C4-2B (cell line): ENCODE measurements around the gene F11R.
A peak's percentile ranks its signal among the peaks of the same experiment; 100 is the strongest.
"Not testable (repeated sequence)": the region's sequence is repeated elsewhere in the genome, so short reads cannot be mapped to it uniquely, and the experiment has no call there.

Experiments
- H3K27ac ChIP-seq: fragments of 450-650 bp; 2 replicates; pipeline ENCODE4 v1.5.1; 2017
- CTCF ChIP-seq: fragments of 450-650 bp; conservative IDR thresholded peaks from 2 replicates; pipeline ENCODE4 v1.5.1; 2017; ENCODE audit warnings: mild to moderate bottlenecking
- ZFX ChIP-seq: fragments of 450-650 bp; IDR thresholded peaks from 2 replicates; pipeline ENCODE4 v1.6.1; 2017

Gene F11R

DNA sequence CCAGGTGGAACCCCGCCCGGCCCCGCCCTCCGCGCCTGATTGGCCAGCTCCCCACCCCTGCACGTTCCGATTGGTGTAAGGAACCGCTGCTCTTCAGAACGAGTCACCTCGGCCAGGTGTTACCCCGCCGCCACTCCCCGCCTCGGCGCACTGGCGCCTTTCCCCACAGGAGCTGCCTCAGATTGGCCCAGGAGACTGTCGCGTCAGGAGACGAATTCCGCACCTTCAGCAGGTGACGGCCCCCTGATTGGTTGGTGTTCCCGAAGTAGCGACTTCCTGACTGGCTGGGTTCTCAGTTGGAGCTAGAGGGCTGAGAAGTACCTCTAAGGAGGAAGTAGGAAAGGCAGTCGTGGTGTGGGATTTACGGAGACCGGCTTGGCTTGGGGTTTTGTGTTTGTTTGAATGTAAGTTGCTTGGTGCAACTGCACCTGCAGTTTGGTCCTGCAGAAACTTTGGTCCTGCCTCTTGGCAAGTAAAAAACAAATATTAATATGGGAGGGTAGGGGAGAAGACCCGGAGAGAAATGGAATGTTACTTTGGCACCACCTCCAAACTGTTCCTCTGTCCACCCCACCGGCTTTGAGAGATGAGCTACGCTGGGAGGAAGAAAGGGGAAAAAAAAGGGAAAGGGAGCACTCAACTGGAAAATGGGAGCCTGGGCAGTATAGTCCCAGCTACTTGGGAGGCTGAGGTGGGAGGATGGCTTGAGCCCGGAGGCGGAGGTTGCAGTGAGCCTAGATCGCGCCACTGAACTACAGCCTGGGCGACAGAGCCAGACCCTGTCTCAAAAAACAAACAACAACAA is 415 bp upstream of the F11R start:
- peak overlapping the region; percentile 86 for H3K27ac ChIP-seq
- TF ChIP-seq ZFX (no peak), CTCF (no peak)

DNA sequence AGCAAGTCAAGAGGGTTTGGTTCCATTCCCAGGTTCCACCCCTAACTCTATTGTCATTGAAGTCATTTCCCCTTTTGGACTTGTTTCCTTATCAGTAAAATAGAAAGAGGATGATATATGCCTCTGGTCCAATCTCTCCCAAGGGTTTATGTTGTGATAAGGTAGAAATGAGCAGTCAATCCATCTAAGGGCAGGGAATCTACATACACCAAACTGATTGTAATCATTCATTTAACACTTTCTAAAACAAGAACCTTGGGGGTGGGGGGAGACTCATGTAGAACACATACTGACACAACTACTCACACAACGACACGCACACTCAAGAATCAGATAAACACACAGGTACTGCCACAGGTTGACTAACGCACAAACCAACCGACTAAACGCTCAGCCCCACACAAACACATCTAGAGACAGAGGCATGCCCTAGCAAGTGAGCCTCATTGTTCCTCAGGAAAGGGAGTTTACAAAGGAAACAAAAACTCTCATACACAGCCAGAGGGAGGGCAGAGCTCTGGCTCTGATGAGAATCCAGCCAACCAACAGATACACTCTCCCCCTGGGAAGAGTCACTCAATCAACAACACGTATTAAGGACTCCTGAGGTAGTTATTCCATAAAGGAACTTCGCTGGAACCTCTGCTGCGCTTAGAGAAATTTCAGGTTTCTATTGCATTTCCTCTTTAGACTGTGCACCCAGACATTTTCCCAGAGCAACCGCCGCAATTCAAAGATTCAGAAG is 1.0 kb downstream of the F11R start:
- TF ChIP-seq ZFX: no peak
- TF ChIP-seq CTCF: no peak
- peak overlapping the region; percentile 86 for H3K27ac ChIP-seq

DNA sequence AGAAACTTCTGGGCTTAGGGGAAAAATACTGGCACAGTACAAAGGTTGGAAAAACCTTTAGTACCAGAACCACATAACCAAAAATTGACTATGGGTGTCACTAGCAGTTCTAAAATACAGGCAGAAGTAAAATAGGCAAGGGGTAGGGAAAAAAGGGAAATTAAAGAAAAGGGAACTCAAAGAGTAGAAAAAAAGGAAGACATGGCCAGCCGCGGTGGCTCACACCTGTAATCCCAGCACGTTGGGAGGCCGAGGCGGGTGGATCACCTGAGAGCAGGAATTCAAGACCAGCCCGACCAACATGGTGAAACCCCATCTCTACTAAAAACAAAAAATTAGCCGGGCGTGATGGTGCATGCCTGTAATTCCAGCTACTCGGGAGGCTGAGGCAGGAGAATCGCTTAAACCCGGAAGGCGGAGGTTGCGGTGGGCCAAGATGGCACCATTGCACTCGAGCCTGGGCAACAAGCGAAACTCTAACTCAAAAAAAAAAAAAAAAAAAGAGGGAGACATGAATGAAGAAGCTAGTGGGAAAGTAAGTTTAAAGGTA is 1.8 kb downstream of the F11R start:
- not testable (repeated sequence) for H3K27ac ChIP-seq

- no peak overlapping the region for H3K27ac ChIP-seq
- TF ChIP-seq CTCF (no peak), ZFX (no peak)
These were observed 2.4 kb downstream of the F11R start for GRCh38 chr1:161018631-161018930.

DNA sequence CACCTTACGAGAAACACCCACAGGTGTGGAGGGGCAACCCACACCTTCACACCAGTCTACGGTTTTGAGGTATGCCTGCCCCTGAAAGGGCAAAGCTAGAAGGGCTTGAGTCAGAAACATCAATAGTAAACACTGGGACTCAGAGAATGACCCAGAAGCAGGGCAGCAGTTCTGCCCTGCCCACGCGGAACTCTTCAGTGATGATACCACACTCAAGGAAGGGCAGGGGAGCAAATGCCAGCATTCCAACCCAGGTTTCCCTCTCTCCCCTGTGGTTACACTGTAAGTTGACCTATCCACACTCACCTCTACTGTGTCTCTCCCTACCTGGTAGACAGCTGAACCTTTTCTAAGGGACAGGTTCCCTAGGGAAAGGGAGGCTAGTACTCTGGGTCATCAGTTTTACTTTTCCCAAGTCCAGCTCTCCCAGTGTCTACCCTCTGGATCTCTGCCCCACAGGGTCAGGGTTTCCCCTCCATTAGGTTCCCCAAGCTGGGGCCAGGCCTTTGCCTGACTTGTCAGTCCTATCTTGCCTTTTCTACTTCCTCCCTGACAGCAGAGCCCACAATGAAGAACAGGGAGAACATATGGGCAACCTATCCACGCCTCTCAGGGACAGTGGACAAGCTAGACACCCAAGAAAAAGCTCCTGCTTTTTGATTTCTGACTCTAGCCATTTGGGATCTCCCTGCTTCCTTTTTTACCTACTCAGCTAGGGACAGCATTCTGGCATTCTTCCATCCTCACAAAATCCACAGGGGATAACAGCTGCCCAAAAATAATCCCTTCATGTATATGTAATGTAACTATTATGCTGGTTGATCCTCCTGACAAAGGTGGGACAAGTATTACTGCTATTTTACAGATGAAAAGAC is 3.0 kb downstream of the F11R start:
- H3K27ac ChIP-seq: no peak overlapping the region
- TF ChIP-seq CTCF (no peak), ZFX (no peak)

DNA sequence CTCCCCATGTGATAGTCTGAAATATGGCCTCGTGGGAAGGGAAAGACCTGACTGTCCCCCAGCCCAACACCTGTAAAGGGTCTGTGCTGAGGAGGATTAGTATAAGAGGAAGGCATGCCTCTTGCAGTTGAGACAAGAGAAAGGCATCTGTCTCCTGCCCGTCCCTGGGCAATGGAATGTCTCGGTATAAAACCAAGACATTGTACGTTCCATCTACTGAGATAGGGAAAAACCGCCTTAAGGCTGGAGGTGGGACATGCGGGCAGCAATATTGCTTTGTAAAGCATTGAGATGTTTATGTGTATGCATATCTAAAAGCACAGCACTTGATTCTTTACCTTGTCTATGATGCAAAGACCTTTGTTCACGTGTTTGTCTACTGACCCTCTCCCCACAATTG is 3.8 kb downstream of the F11R start:
- not testable (repeated sequence) for H3K27ac ChIP-seq

GRCh38 chr1:161016683-161017082 is 4.3 kb downstream of the F11R start:
- not testable (repeated sequence) for H3K27ac ChIP-seq

- TF ChIP-seq CTCF: no peak
- TF ChIP-seq ZFX: no peak
- peak overlapping the region; percentile 52 for H3K27ac ChIP-seq
These were observed 7.3 kb downstream of the F11R start for GRCh38 chr1:161013488-161014230.
